ENCODE results near the gene NAB2.

DNA sequence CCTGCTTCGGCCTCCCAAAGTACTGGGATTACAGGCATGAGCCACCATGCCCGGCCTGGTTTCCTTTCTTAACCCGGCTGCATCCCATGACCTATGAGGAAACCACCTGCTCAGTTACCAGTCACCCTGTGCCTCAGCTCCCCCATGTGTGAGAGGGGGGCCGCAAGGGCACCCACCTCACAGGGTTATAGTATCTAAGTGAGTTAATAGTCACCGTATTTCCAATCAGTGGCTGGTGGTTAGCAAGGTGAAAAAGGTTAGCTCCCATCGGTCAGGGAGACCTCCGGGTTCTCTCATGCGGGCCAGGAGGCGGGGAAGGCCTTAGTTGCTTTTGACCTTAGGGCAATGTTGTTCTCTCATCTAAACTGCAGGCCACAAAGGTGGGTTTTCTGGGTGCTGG, 46.0 kb downstream of the NAB2 start:
- TF ChIP-seq POLR2A (IDR thresholded peaks at IDR 0.05; ENCODE audit: low read depth) (no peak), EP300 (IDR thresholded peaks at IDR 0.05) (no peak), POLR2AphosphoS5 (IDR thresholded peaks at IDR 0.05) (no peak)
- TF ChIP-seq, protein P1, sequence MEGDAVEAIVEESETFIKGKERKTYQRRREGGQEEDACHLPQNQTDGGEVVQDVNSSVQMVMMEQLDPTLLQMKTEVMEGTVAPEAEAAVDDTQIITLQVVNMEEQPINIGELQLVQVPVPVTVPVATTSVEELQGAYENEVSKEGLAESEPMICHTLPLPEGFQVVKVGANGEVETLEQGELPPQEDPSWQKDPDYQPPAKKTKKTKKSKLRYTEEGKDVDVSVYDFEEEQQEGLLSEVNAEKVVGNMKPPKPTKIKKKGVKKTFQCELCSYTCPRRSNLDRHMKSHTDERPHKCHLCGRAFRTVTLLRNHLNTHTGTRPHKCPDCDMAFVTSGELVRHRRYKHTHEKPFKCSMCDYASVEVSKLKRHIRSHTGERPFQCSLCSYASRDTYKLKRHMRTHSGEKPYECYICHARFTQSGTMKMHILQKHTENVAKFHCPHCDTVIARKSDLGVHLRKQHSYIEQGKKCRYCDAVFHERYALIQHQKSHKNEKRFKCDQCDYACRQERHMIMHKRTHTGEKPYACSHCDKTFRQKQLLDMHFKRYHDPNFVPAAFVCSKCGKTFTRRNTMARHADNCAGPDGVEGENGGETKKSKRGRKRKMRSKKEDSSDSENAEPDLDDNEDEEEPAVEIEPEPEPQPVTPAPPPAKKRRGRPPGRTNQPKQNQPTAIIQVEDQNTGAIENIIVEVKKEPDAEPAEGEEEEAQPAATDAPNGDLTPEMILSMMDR (IDR thresholded peaks at IDR 0.05), result no peak
